Stomach (tissue), 9 donors: Measurements from ENCODE around the gene NR2E3. TPM values are rescaled to one million over a fixed set of nuclear protein-coding genes. Genes with fewer than 3 reads are reported as not detected.

ENCODE experiments used
- DNase-seq, 2 donors: peaks; one replicate each; pipeline versions ENCODE4 v3.0.0 to v3.0.0-alpha.2; 2013 to 2019
- H3K27ac ChIP-seq, 5 donors: fragments of 200-600 bp in 4 of 5; sonication (generic) in 4 of 5; one replicate each; pipeline ENCODE4 v1.5.1; 2013 to 2019; ENCODE audit warnings: mild to moderate bottlenecking in 1 of 5, moderate library complexity in 1 of 5
- H3K27me3 ChIP-seq, 3 donors: fragments of 200-600 bp; sonication (generic); one replicate each; pipeline ENCODE4 v1.5.1; 2017 to 2019; ENCODE audit warnings: mixed run types in 1 of 3
- H3K36me3 ChIP-seq, 4 donors: fragments of 200-600 bp; sonication (generic); 1 replicate in 3 of 4; 2 replicates in 1 of 4; pipeline ENCODE4 v1.5.1; 2016 to 2019
- H3K4me1 ChIP-seq, 4 donors: fragments of 200-600 bp; sonication (generic); one replicate each; pipeline ENCODE4 v1.5.1; 2016 to 2019
- H3K4me3 ChIP-seq, 4 donors: fragments of 200-600 bp; sonication (generic) in 3 of 4; one replicate each; pipeline ENCODE4 v1.5.1; 2016 to 2019; ENCODE audit warnings: mild to moderate bottlenecking in 1 of 4
- H3K9me3 ChIP-seq, 4 donors: fragments of 200-600 bp; sonication (generic); one replicate each; pipeline ENCODE4 v1.5.1; 2016 to 2019
- EP300 ChIP-seq: sonication (generic); formaldehyde crosslinking; IDR thresholded peaks from one replicate; pipeline ENCODE4 v1.6.1; 2017; ENCODE audit warnings: antibody characterized with exemption
- POLR2A ChIP-seq, 4 donors: fragments of 450-650 bp; IDR thresholded peaks; one replicate each; pipeline ENCODE4 v1.6.1; 2016; ENCODE audit warnings: antibody characterized with exemption in 4 of 4, control low read depth in 2 of 4, mild to moderate bottlenecking in 1 of 4, moderate library complexity in 1 of 4
- POLR2AphosphoS5 ChIP-seq, 3 donors: sonication (generic); formaldehyde crosslinking; IDR thresholded peaks; one replicate each; pipeline ENCODE4 v1.6.1; 2016; ENCODE audit warnings: antibody characterized with exemption in 3 of 3
- WGBS, 5 donors: extraction: QIAGEN DNeasy Blood & Tissue Kit in 3 of 5; methylation state at CpG; one replicate each; pipeline versions ENCODE4 v1.1.5 to v1.1.7; 2013 to 2018; 5-methylcytosine and 5-hydroxymethylcytosine counted together
- intact Hi-C: fragments of 100-400 bp; cut with DNase I; formaldehyde crosslinking; loops from one replicate; pipeline ENCODE4 v1.15.1; 2023; ENCODE audit warnings: low total_unique reads
- polyA plus RNA-seq, 3 donors: library from polyadenylated mRNA; stranded (reverse); fragments of 200-250 nt; gene quantifications; one replicate each; pipeline ENCODE4 v1.2.3, GENCODE V29; 2013
- total RNA-seq, 5 donors: library from RNA; depleted of rRNA; stranded (reverse); fragments of >200 nt; gene quantifications; one replicate each; pipeline versions ENCODE4 v1.1.0 to v1.2.3, GENCODE V29; 2014 to 2016
- TF ChIP-seq, protein P1 (sequence below), 7 experiments: fragments of 450-650 bp in 4 of 7; fragments of 200-600 bp in 3 of 7; sonication (generic) in 3 of 7; IDR thresholded peaks; one replicate each; pipeline ENCODE4 v1.5.1; 2016 to 2019; ENCODE audit warnings: antibody characterized with exemption in 7 of 7, control low read depth in 2 of 7, mild to moderate bottlenecking in 1 of 7
- donor health status: healthy with polysubstance abuse.
- donor health status: Bipolar disorder and iron deficiency.
- donor health status: healthy.

NR2E3 gene
- total and polyA plus RNA-seq, 8 donors, result 0.25 to 1.3 (median 0.53) TPM; not detected in 4

DNA sequence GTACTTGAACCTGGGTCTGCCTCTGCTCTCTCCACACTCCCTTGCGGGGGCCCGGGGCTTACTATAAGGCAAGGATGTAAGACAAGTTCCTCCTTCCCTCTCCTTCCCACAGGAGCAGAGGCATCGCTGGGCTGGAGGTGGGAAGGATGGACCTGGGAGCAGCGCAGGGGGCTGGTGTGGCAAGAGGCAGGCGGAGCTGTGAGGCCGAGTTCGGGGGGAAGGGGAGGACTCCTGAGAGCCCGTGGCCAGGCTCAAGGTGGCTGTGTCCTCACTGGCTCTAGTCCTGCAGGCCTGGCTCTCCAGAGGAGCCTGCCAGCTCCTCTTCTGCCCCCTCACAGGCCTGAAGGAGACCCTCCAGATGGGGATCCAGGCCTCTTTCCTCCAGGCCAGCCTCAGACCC, 1.0 kb upstream of the NR2E3 start:
- no peak for DNase-seq
- Histone ChIP-seq H3K27ac (no peak overlapping the region), H3K4me3 (no peak overlapping the region), H3K4me1 (no peaks in the 10 kb centered on the region), H3K27me3 (no peaks in the 10 kb centered on the region), H3K9me3 (no peaks in the 10 kb centered on the region), H3K36me3 (no peaks in the 10 kb centered on the region)
- TF ChIP-seq POLR2A (IDR thresholded peaks at IDR 0.05), result no peak
- TF ChIP-seq EP300, result no peak
- TF ChIP-seq POLR2AphosphoS5 (IDR thresholded peaks at IDR 0.05), result no peak
- TF ChIP-seq, protein P1, sequence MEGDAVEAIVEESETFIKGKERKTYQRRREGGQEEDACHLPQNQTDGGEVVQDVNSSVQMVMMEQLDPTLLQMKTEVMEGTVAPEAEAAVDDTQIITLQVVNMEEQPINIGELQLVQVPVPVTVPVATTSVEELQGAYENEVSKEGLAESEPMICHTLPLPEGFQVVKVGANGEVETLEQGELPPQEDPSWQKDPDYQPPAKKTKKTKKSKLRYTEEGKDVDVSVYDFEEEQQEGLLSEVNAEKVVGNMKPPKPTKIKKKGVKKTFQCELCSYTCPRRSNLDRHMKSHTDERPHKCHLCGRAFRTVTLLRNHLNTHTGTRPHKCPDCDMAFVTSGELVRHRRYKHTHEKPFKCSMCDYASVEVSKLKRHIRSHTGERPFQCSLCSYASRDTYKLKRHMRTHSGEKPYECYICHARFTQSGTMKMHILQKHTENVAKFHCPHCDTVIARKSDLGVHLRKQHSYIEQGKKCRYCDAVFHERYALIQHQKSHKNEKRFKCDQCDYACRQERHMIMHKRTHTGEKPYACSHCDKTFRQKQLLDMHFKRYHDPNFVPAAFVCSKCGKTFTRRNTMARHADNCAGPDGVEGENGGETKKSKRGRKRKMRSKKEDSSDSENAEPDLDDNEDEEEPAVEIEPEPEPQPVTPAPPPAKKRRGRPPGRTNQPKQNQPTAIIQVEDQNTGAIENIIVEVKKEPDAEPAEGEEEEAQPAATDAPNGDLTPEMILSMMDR (IDR thresholded peaks at IDR 0.05), result no peak
- 67 to 83% (median 78%) methylated on average over 6 to 8 of the region's 8 CpGs for WGBS, 5 donors
- intact Hi-C loops, result loop anchor here (10.0 kb wide), 1 partner anchor 65 kb away; no protein-coding TSS in a partner anchor

DNA sequence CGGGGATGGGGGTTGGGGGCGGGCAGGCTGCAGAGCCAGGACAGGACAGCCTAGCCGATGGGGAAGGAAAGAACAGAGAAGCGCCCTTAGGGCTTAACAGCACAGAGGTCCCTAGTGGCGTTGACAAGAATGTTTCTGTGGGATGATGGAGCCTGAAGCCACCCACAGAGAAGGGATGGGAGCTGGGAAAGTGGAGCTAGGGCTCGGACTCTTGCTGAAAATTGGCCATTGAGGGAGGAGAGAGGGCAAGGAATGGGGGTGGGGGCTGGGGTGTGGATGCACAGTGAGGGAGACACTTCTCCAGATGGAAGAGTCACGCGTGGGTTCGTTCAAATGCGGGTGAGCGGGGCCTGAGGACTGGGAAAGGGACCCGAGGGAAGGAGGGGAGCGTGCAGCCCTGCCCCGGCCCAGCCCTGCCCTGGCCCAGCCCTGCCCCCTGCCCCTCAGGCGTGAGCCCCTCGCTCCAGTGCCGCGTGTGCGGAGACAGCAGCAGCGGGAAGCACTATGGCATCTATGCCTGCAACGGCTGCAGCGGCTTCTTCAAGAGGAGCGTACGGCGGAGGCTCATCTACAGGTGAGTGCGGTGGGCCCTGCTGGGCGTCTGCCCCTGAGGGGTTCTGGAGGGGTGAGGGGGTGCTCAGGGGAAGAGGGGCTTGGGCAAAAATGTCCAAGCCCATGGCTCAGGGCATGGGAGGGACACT, 832 bp downstream of the NR2E3 start:
- WGBS, 5 donors, result 84 to 92% (median 88%) methylated on average over 26 to 27 of the region's 27 CpGs
- TF ChIP-seq POLR2AphosphoS5 (IDR thresholded peaks at IDR 0.05) (no peak), POLR2A (IDR thresholded peaks at IDR 0.05) (no peak), EP300 (no peak)
- TF ChIP-seq, protein P1 (IDR thresholded peaks at IDR 0.05), result no peak
- H3K4me3 ChIP-seq, result no peak overlapping the region
- H3K27ac ChIP-seq, result no peak overlapping the region
- intact Hi-C loops, result no loop called here
- no peaks in the 10 kb centered on the region for H3K36me3 ChIP-seq
- no peaks in the 10 kb centered on the region for H3K9me3 ChIP-seq
- no peaks in the 10 kb centered on the region for H3K27me3 ChIP-seq
- no peak for DNase-seq
- H3K4me1 ChIP-seq, result no peaks in the 10 kb centered on the region

DNA sequence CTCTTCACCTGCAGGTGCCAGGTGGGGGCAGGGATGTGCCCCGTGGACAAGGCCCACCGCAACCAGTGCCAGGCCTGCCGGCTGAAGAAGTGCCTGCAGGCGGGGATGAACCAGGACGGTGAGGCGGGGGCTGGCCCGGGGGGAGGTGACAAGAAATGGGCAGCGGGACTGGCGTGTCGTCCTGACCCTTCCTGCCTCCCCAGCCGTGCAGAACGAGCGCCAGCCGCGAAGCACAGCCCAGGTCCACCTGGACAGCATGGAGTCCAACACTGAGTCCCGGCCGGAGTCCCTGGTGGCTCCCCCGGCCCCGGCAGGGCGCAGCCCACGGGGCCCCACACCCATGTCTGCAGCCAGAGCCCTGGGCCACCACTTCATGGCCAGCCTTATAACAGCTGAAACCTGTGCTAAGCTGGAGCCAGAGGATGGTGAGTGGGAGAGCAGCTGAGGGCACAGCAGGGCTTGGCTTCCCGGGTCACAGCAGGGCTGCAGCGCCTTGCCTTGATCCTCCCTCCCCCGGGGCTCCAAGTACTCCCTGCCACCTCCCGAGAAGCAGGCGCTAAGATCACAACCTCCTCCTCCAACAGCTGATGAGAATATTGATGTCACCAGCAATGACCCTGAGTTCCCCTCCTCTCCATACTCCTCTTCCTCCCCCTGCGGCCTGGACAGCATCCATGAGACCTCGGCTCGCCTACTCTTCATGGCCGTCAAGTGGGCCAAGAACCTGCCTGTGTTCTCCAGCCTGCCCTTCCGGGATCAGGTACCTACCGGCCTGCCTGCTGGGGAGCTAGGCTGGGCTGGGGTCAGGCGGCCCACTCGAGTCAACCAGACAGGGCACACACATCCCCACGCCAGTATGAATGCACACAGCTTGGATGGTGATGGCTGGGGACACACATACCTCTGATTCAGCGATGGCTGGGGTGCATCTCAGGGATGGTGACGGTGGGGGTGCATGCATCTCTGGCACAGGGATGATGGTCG, 1.7 kb downstream of the NR2E3 start:
- no peaks in the 10 kb centered on the region for H3K9me3 ChIP-seq
- H3K36me3 ChIP-seq, result no peaks in the 10 kb centered on the region
- no peaks in the 10 kb centered on the region for H3K4me1 ChIP-seq
- intact Hi-C loops, result no loop called here
- no peaks in the 10 kb centered on the region for H3K27me3 ChIP-seq
- DNase-seq, result no peak
- no peak overlapping the region for H3K4me3 ChIP-seq
- TF ChIP-seq POLR2A (IDR thresholded peaks at IDR 0.05), result no peak
- no peak for TF ChIP-seq EP300
- TF ChIP-seq, protein P1 (IDR thresholded peaks at IDR 0.05), result no peak
- no peak for TF ChIP-seq POLR2AphosphoS5 (IDR thresholded peaks at IDR 0.05)
- no peak overlapping the region for H3K27ac ChIP-seq
- 89 to 94% (median 91%) methylated on average over 27 to 38 of the region's 38 CpGs for WGBS, 5 donors

DNA sequence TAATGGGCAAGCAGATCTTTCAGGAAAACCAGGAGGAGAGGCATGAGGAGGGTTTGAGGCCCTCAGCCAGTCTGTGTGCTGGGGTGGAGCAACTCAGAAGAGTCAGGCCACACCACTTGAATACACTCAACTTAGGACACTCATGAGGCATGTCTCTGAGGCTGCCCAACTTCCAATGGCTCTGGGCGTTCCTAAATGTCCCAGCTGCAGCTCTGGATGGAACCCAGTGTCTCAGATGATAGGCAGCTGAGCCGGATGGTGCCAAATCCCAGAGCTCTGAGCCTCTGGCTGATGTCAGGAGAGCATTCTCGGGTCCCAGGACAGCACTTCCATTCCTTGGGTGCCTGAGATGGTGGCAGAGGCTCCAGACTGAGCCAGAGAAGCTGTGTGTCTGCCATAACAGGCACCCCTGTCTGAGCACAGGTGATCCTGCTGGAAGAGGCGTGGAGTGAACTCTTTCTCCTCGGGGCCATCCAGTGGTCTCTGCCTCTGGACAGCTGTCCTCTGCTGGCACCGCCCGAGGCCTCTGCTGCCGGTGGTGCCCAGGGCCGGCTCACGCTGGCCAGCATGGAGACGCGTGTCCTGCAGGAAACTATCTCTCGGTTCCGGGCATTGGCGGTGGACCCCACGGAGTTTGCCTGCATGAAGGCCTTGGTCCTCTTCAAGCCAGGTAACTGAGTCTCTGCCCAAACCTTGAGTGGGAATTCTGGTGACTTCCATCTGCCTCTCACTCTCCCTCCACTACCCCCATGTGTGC, 2.8 kb downstream of the NR2E3 start:
- Histone ChIP-seq H3K9me3 (no peaks in the 10 kb centered on the region), H3K36me3 (no peaks in the 10 kb centered on the region), H3K27ac (no peak overlapping the region), H3K27me3 (no peaks in the 10 kb centered on the region), H3K4me1 (no peaks in the 10 kb centered on the region), H3K4me3 (no peak overlapping the region)
- intact Hi-C loops, result no loop called here
- 88 to 92% (median 91%) methylated on average over 15 to 16 of the region's 16 CpGs for WGBS, 5 donors
- DNase-seq, result no peak
- TF ChIP-seq EP300 (no peak), POLR2AphosphoS5 (IDR thresholded peaks at IDR 0.05) (no peak), POLR2A (IDR thresholded peaks at IDR 0.05) (no peak)
- TF ChIP-seq, protein P1 (IDR thresholded peaks at IDR 0.05), result no peak
